Aorta (tissue), 5 donors: Measurements from ENCODE around the gene P2RY12. TPM values are rescaled to one million over a fixed set of nuclear protein-coding genes. Genes with fewer than 3 reads are reported as not detected.

ENCODE experiments used
- ATAC-seq: fragments of 200-7000 bp; cut with Tn5 transposase; one replicate; pipeline ENCODE4 v1.9.1; 2022; ENCODE audit warnings: moderate library complexity; ENCODE audit not compliant: low FRiP score
- DNase-seq, 2 donors: peaks; one replicate each; pipeline ENCODE4 v3.0.0-alpha.2; 2020
- H3K27ac ChIP-seq, 2 donors: one replicate each; pipeline ENCODE4 v1.5.1; 2013; ENCODE audit warnings: low read length in 2 of 2, mild to moderate bottlenecking in 2 of 2, moderate library complexity in 2 of 2, control low read depth in 1 of 2, inconsistent platforms in 1 of 2, low read depth in 1 of 2
- H3K27me3 ChIP-seq, 2 donors: one replicate each; pipeline ENCODE4 v1.6.1; 2013; ENCODE audit warnings: control low read depth in 1 of 2, low read length in 1 of 2, mild to moderate bottlenecking in 1 of 2, moderate library complexity in 1 of 2; ENCODE audit not compliant: insufficient read depth in 2 of 2, control insufficient read depth in 1 of 2
- H3K36me3 ChIP-seq, 2 donors: one replicate each; pipeline ENCODE4 v1.6.1; 2013; ENCODE audit warnings: control low read depth in 1 of 2, low read length in 1 of 2, mild to moderate bottlenecking in 1 of 2; ENCODE audit not compliant: insufficient read depth in 2 of 2, control insufficient read depth in 1 of 2
- H3K4me1 ChIP-seq, 2 donors: one replicate each; pipeline ENCODE4 v1.6.1; 2013; ENCODE audit warnings: low read length in 2 of 2, control low read depth in 1 of 2, mild to moderate bottlenecking in 1 of 2, moderate library complexity in 1 of 2; ENCODE audit not compliant: insufficient read depth in 2 of 2, control insufficient read depth in 1 of 2
- H3K4me3 ChIP-seq, 2 donors: one replicate each; pipeline ENCODE4 v1.5.1; 2013; ENCODE audit warnings: low read length in 2 of 2, control low read depth in 1 of 2, mild to moderate bottlenecking in 1 of 2
- H3K9me3 ChIP-seq: one replicate; pipeline ENCODE4 v1.6.1; 2013; ENCODE audit warnings: mild to moderate bottlenecking, low read length; ENCODE audit not compliant: control insufficient read depth
- WGBS, 2 donors: extraction: QIAGEN DNeasy Blood & Tissue Kit; methylation state at CpG; one replicate each; pipeline ENCODE4 v1.1.7; 2013; 5-methylcytosine and 5-hydroxymethylcytosine counted together
- intact Hi-C, 2 donors: fragments of 100-400 bp; cut with DNase I; formaldehyde crosslinking; loops; one replicate each; pipeline versions ENCODE4 v1.14.2 to v1.15.0; 2022
- polyA plus RNA-seq, 2 donors: library from polyadenylated mRNA; stranded (reverse); fragments of 200-250 nt; gene quantifications; one replicate each; pipeline ENCODE4 v1.2.3, GENCODE V29; 2013
- total RNA-seq, 2 donors: library from RNA; stranded (reverse); fragmentation: NEBNext Ultra II Directional; extraction: Animal tissue kit (Norgen Biotek cat#: 25700); gene quantifications; one replicate each; pipeline ENCODE4 v1.2.1, GENCODE V29; 2021
- donor health status: healthy with polysubstance abuse.
- donor health status: Bipolar disorder and iron deficiency.
- donor health status: DM: no; HTN: no; CAD: no.
- donor health status: DM: no; HTN: no; CAD: no.
- donor health status: DM: yes; HTN: yes; CAD: no.

The P2RY12 gene
- total and polyA plus RNA-seq, 4 donors: 0.87 to 5.1 (median 2.8) TPM

DNA sequence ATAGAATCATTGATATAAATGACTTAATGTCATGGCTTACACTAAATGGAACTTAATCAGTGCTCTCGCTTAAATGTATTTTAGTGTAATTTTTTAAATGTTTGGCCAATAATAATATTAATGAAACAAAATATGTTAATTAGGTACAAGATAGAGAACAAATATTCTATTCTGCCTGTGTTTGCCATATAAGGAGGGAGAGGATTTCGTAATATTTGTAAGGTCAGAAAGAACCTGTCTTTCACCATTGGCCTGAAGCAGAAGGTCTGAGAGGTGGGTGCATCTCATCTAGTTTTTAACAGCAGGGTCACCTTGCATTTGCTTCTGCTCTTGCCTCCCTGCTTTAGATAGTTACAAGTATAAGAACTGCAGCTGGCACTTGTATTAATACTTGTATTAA is 70.4 kb downstream of the P2RY12 start:
- DNase-seq: no peak
- intact Hi-C loops: no loop called here

GRCh38 chr3:151312972-151313371 is 71.6 kb downstream of the P2RY12 start:
- 92 to 93% methylated on average over 3 of the region's 3 CpGs for WGBS, 2 donors
- Histone ChIP-seq H3K4me3 (no peak overlapping the region), H3K27ac (no peak overlapping the region), H3K36me3 (no peaks in the 10 kb centered on the region), H3K9me3 (no peaks in the 10 kb centered on the region), H3K27me3 (no peaks in the 10 kb centered on the region), H3K4me1 (no peaks in the 10 kb centered on the region)
- no peak for DNase-seq
- intact Hi-C loops: no loop called here
- ATAC-seq: no peak

More for the DNA sequence above, 70.4 kb downstream of the P2RY12 start:
- Histone ChIP-seq H3K27ac (no peak overlapping the region), H3K27me3 (no peaks in the 10 kb centered on the region), H3K36me3 (no peaks in the 10 kb centered on the region), H3K4me1 (no peaks in the 10 kb centered on the region), H3K9me3 (no peaks in the 10 kb centered on the region), H3K4me3 (no peak overlapping the region)
- no peak for ATAC-seq
- WGBS, 2 donors: 89 to 98% methylated on average over 2 of the region's 2 CpGs

DNA sequence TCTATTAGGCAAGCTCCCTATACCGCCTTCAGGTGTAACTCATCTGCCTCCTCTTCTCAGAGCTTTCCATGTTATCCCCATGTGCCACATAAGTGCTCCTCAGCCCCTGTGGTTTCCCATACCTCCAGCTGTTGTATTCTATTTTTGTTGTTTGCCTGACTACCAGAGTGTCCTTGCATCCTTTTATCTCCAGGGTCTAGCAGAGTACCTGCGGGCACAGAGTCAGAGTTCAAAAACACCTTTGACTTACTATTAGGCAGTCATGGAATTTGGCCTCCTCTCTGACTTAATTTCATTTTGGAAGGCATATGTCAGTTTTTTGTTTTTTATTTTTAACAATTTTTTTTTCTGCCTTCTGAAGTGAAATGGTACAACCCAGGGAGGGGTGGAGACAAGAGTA is 75.0 kb downstream of the P2RY12 start:
- no peak for DNase-seq
- no peak overlapping the region for H3K4me3 ChIP-seq

GRCh38 chr3:151307583-151308488 is 76.7 kb downstream of the P2RY12 start:
- Histone ChIP-seq H3K9me3 (no peaks in the 10 kb centered on the region), H3K27ac (no peak overlapping the region), H3K4me1 (peaks cover 0 to 4% of the 10 kb centered on the region in 2 donors), H3K36me3 (no peaks in the 10 kb centered on the region), H3K27me3 (no peaks in the 10 kb centered on the region), H3K4me3 (no peak overlapping the region)
- intact Hi-C loops: no loop called here
- ATAC-seq (no peak), DNase-seq (no peak)
- 97% methylated on average over 1 of the region's 1 CpG for WGBS, 2 donors

More for the DNA sequence above, 75.0 kb downstream of the P2RY12 start:
- no peaks in the 10 kb centered on the region for H3K9me3 ChIP-seq
- 97 to 98% methylated on average over 2 of the region's 2 CpGs for WGBS, 2 donors
- H3K27me3 ChIP-seq: no peaks in the 10 kb centered on the region
- H3K4me1 ChIP-seq: peaks cover 0 to 4% of the 10 kb centered on the region in 2 donors
- no peaks in the 10 kb centered on the region for H3K36me3 ChIP-seq
- intact Hi-C loops: no loop called here
- H3K27ac ChIP-seq: no peak overlapping the region
- no peak for ATAC-seq

GRCh38 chr3:151307131-151307530 is 77.4 kb downstream of the P2RY12 start:
- no peak for ATAC-seq
- intact Hi-C loops: no loop called here

GRCh38 chr3:151306168-151306810 is 78.3 kb downstream of the P2RY12 start:
- WGBS, 2 donors: 95 to 98% methylated on average over 6 of the region's 6 CpGs
- no peaks in the 10 kb centered on the region for H3K27me3 ChIP-seq
- no peak for ATAC-seq
- no peak overlapping the region for H3K27ac ChIP-seq
- no peak for DNase-seq
- peaks cover 0 to 4% of the 10 kb centered on the region in 2 donors for H3K4me1 ChIP-seq
- no peak overlapping the region for H3K4me3 ChIP-seq
- no peaks in the 10 kb centered on the region for H3K9me3 ChIP-seq
- no peaks in the 10 kb centered on the region for H3K36me3 ChIP-seq
- intact Hi-C loops: no loop called here

More at GRCh38 chr3:151307131-151307530, 77.4 kb downstream of the P2RY12 start:
- no peak for DNase-seq
- Histone ChIP-seq H3K9me3 (no peaks in the 10 kb centered on the region), H3K27ac (no peak overlapping the region), H3K27me3 (no peaks in the 10 kb centered on the region), H3K4me3 (no peak overlapping the region), H3K4me1 (peaks cover 0 to 4% of the 10 kb centered on the region in 2 donors), H3K36me3 (no peaks in the 10 kb centered on the region)

GRCh38 chr3:151305775-151306151 is 78.8 kb downstream of the P2RY12 start:
- Histone ChIP-seq H3K4me3 (no peak overlapping the region), H3K27ac (no peak overlapping the region), H3K27me3 (no peaks in the 10 kb centered on the region), H3K4me1 (peaks cover 0 to 4% of the 10 kb centered on the region in 2 donors), H3K9me3 (no peaks in the 10 kb centered on the region), H3K36me3 (no peaks in the 10 kb centered on the region)
- ATAC-seq (no peak), DNase-seq (no peak)
- intact Hi-C loops: no loop called here
- 96 to 97% methylated on average over 4 of the region's 4 CpGs for WGBS, 2 donors

DNA sequence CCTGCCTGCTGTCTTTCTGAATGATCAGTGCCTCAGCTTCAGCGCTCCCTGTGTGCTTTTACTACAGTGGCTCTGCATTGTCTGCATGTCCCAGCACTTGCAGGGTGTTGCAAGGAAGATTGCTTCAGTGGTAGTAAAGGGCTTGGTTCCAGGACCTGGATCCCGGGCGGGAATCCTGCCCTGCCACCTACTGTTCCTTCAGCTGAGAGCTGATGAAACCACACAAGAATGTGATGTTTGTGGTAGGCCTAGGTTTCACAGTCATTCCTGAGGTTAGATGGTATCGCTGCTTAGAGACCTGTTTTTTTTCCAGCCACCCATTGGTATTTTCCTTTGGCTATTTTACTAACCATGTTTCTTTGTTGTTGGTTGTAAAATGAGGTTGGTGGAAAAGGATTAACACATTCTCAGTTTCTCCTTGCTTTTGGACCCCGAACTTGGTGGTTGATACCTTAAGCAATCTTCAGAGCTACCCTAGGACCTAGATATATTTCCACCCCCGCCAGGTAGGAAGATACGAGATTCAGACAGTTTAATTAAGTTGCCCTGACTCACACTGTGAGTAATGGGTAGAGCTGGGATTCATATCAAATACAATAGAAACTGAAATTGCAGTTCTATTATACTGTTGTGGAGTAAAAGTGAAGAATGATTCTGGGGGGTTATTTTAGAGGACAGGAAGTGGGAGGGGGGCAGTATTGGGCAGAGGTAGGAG is 79.3 kb downstream of the P2RY12 start:
- ATAC-seq: peak; percentile 64
- WGBS, 2 donors: 52 to 53% methylated on average over 7 of the region's 7 CpGs
- peak; percentile 65 to 78 for DNase-seq
- Histone ChIP-seq H3K36me3 (no peaks in the 10 kb centered on the region), H3K27ac (no peak overlapping the region), H3K4me3 (no peak overlapping the region), H3K27me3 (no peaks in the 10 kb centered on the region), H3K9me3 (no peaks in the 10 kb centered on the region), H3K4me1 (peaks cover 0 to 4% of the 10 kb centered on the region in 2 donors)
- intact Hi-C loops: no loop called here
